GM19099 (cell line): ENCODE measurements around the gene TMBIM4.

Experiments used
- POLR2A ChIP-seq: IDR thresholded peaks from 3 replicates; pipeline ENCODE4 v1.6.1; 2011; ENCODE audit warnings: low read depth; ENCODE audit not compliant: insufficient read length; ENCODE audit errors: extremely low read depth

The TMBIM4 gene

DNA sequence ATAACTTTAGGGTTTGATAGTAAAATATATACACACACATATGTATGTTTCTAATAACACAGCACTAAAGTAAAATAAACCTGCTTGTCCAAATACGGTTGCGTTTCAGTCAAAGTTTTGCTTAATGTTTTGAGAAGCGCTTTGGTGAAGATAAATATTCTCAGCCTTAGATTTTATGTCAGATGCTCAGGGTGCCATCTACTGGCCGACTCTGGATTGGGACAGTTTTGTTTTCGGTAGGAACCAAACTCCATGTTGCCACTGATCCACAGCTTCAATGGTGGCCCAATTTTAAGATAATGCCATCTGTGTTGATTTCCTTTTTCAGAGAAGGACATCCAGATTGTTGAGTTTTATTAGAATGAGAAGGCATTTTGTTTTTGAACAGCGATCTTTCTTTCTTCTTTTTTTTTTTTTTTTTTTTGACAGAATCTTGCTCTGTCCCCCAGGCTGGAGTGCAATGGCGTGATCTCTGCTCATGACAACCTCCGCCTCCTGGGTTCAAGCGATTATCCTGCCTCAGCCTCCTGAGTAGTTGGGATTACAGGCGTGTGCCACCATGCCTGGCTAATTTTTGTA, 82.3 kb downstream of the TMBIM4 start:
- TF ChIP-seq POLR2A = no peak

DNA sequence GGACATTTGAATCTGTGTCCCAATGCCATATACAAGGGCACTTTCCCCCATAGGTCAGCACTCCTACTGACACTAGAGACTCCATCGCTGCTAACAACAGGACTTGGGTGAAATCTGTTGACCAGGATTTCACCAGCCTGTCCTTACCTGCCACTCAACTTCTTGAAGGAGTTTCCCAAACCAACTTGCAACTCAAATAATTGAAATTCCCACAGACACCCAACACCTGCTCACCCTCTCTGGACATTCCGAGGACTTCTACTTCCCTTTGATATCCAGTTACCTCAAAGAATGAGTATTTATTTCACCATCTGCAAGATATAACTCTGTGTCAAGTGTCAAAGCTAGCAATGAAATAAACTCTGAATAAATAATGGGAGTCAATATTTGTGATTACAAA, 83.8 kb downstream of the TMBIM4 start:
- TF ChIP-seq POLR2A = no peak
